HepG2 (cell line): ENCODE data around the gene C11orf65. TPM values are rescaled to one million over a fixed set of nuclear protein-coding genes. Genes with fewer than 3 reads are reported as not detected.

Experiments
- CREB1 ChIP-seq, 2 experiments: fragments of 450-650 bp in 1 of 2; IDR thresholded peaks; 2 replicates each; pipeline ENCODE4 v1.6.1; 2016 to 2017; ENCODE audit warnings: control low read depth in 1 of 2, mild to moderate bottlenecking in 1 of 2, missing compliant biosample characterization in 1 of 2, missing genetic modification characterization in 1 of 2
- HDAC2 ChIP-seq: sonication (generic); formaldehyde crosslinking; IDR thresholded peaks from 2 replicates; pipeline ENCODE4 v1.4.0; 2020; ENCODE audit warnings: missing genetic modification reagents
- HOXA9 ChIP-seq: sonication (generic); formaldehyde crosslinking; IDR thresholded peaks from 2 replicates; pipeline ENCODE4 v1.8.1; 2022; ENCODE audit warnings: missing genetic modification reagents, mild to moderate bottlenecking, moderate library complexity, borderline replicate concordance
- POLR2AphosphoS5 ChIP-seq: IDR thresholded peaks from 2 replicates; pipeline ENCODE4 v1.6.1; 2012; ENCODE audit warnings: low read depth, low read length
- SPEN ChIP-seq: sonication (generic); formaldehyde crosslinking; IDR thresholded peaks from 2 replicates; pipeline ENCODE4 v1.5.1; 2020; ENCODE audit warnings: low read depth, mild to moderate bottlenecking, missing genetic modification reagents
- ZNF205 ChIP-seq: IDR thresholded peaks from 2 replicates; pipeline ENCODE4 v1.6.1; 2018; ENCODE audit warnings: missing biosample characterization, missing genetic modification reagents
- ZSCAN21 ChIP-seq: sonication (generic); formaldehyde crosslinking; IDR thresholded peaks from 2 replicates; pipeline ENCODE4 v1.8.0; 2022; ENCODE audit warnings: mild to moderate bottlenecking, missing genetic modification reagents, moderate library complexity, borderline replicate concordance
- ZSCAN25 ChIP-seq: sonication (generic); formaldehyde crosslinking; IDR thresholded peaks from 2 replicates; pipeline ENCODE4 v1.8.0; 2022; ENCODE audit warnings: mild to moderate bottlenecking, missing genetic modification reagents
- polyA plus RNA-seq, 8 experiments: library from polyadenylated mRNA; depleted of rRNA in 3 of 8; stranded (reverse) in 7 of 8; unstranded in 1 of 8; fragments of >200 nt; fragmentation: Illumina TruSeq in 4 of 8; extraction: Trizol in 4 of 8; gene quantifications; 2 replicates each; pipeline versions ENCODE4 v1.2.1 to v1.2.3, GENCODE V29; 2011 to 2016; ENCODE audit warnings: low read depth in 4 of 8, missing spikeins in 1 of 8, mixed read lengths in 1 of 8; ENCODE audit not compliant: insufficient read depth in 1 of 8
- total RNA-seq, 5 experiments: library from RNA; depleted of rRNA; stranded (reverse); fragments of >200 nt; fragmentation: Illumina TruSeq; extraction: Trizol; gene quantifications; 2 replicates each; pipeline ENCODE4 v1.2.3, GENCODE V29; 2016; ENCODE audit warnings: low read depth in 1 of 5
- TF ChIP-seq, protein P1 (sequence below): sonication (generic); formaldehyde crosslinking; IDR thresholded peaks from 2 replicates; pipeline ENCODE4 v1.8.1; 2022; ENCODE audit warnings: low read depth, mild to moderate bottlenecking, missing genetic modification reagents
- TF ChIP-seq, protein P2 (sequence below): sonication (generic); formaldehyde crosslinking; IDR thresholded peaks from 2 replicates; pipeline ENCODE4 v1.5.1; 2020; ENCODE audit warnings: missing genetic modification reagents, mild to moderate bottlenecking, borderline replicate concordance
- TF ChIP-seq, protein P3 (sequence below): sonication (generic); formaldehyde crosslinking; IDR thresholded peaks from 2 replicates; pipeline ENCODE4 v1.5.0; 2020; ENCODE audit warnings: mild to moderate bottlenecking, missing genetic modification reagents, borderline replicate concordance

C11orf65 gene
- total and polyA plus RNA-seq, 2 of the 13 experiments (the other 11 are each of a cell fraction or from before 2014, with no cell fraction given), result 0.38 to 0.42 TPM

DNA sequence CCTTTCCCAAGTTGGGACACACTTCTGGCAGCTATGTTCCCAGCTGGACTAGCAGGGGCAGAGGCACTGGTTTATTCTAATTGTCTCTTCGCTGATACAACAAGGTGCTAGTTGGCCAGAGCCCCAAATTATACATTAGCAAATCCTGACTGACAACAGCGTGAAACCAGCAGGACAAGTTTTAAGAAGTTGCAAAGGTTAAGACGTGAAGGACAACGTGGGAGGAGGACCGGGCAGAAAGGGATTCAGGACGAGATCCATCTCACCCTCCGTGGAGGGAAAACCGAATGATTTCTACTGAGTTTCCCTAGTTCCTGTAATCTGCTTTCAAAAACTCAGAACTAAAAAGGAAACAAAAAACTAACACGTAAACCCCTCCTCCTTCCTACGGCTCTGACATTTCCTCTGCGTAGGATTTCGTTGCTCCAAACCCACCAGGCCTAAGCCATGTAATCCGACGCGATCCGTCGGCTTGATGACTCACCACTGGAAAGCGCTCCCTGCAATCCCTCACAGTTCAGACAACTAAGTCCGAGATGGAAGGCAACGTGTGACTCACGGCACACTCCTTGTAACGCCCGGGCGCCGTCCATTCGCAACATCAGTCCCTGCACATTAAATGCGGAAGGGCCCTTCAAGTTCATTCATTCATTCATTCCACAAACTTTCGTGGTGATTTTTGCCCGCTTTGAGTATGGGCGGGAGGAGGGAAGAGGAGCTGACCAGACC, 30.2 kb upstream of the C11orf65 start (continued):
- TF ChIP-seq, protein P1, sequence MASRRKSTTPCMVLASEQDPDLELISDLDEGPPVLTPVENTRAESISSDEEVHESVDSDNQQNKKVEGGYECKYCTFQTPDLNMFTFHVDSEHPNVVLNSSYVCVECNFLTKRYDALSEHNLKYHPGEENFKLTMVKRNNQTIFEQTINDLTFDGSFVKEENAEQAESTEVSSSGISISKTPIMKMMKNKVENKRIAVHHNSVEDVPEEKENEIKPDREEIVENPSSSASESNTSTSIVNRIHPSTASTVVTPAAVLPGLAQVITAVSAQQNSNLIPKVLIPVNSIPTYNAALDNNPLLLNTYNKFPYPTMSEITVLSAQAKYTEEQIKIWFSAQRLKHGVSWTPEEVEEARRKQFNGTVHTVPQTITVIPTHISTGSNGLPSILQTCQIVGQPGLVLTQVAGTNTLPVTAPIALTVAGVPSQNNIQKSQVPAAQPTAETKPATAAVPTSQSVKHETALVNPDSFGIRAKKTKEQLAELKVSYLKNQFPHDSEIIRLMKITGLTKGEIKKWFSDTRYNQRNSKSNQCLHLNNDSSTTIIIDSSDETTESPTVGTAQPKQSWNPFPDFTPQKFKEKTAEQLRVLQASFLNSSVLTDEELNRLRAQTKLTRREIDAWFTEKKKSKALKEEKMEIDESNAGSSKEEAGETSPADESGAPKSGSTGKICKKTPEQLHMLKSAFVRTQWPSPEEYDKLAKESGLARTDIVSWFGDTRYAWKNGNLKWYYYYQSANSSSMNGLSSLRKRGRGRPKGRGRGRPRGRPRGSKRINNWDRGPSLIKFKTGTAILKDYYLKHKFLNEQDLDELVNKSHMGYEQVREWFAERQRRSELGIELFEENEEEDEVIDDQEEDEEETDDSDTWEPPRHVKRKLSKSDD, result peak; percentile 40; the same call in 1 of the 2 replicates
- peak; percentile 83 for TF ChIP-seq POLR2AphosphoS5
- peak; percentile 57; the same call in 1 of the 2 replicates for TF ChIP-seq SPEN (CRISPR knock-in tag)
- TF ChIP-seq, protein P2, sequence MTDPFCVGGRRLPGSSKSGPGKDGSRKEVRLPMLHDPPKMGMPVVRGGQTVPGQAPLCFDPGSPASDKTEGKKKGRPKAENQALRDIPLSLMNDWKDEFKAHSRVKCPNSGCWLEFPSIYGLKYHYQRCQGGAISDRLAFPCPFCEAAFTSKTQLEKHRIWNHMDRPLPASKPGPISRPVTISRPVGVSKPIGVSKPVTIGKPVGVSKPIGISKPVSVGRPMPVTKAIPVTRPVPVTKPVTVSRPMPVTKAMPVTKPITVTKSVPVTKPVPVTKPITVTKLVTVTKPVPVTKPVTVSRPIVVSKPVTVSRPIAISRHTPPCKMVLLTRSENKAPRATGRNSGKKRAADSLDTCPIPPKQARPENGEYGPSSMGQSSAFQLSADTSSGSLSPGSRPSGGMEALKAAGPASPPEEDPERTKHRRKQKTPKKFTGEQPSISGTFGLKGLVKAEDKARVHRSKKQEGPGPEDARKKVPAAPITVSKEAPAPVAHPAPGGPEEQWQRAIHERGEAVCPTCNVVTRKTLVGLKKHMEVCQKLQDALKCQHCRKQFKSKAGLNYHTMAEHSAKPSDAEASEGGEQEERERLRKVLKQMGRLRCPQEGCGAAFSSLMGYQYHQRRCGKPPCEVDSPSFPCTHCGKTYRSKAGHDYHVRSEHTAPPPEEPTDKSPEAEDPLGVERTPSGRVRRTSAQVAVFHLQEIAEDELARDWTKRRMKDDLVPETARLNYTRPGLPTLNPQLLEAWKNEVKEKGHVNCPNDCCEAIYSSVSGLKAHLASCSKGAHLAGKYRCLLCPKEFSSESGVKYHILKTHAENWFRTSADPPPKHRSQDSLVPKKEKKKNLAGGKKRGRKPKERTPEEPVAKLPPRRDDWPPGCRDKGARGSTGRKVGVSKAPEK (CRISPR knock-in tag), result peak; percentile 49; the same call in 1 of the 2 replicates
- TF ChIP-seq HDAC2 (CRISPR knock-in tag), result peak; percentile 64; the same call in 1 of the 2 replicates
- TF ChIP-seq CREB1 (IDR thresholded peaks at IDR 0.05), result peak; percentile 89
- TF ChIP-seq CREB1 (CRISPR knock-in tag; IDR thresholded peaks at IDR 0.05), result no peak
- 0 out of 2 replicates have a peak, but pooled peaks have one; percentile 12 for TF ChIP-seq ZSCAN21 (CRISPR knock-in tag)
- TF ChIP-seq, protein P3, sequence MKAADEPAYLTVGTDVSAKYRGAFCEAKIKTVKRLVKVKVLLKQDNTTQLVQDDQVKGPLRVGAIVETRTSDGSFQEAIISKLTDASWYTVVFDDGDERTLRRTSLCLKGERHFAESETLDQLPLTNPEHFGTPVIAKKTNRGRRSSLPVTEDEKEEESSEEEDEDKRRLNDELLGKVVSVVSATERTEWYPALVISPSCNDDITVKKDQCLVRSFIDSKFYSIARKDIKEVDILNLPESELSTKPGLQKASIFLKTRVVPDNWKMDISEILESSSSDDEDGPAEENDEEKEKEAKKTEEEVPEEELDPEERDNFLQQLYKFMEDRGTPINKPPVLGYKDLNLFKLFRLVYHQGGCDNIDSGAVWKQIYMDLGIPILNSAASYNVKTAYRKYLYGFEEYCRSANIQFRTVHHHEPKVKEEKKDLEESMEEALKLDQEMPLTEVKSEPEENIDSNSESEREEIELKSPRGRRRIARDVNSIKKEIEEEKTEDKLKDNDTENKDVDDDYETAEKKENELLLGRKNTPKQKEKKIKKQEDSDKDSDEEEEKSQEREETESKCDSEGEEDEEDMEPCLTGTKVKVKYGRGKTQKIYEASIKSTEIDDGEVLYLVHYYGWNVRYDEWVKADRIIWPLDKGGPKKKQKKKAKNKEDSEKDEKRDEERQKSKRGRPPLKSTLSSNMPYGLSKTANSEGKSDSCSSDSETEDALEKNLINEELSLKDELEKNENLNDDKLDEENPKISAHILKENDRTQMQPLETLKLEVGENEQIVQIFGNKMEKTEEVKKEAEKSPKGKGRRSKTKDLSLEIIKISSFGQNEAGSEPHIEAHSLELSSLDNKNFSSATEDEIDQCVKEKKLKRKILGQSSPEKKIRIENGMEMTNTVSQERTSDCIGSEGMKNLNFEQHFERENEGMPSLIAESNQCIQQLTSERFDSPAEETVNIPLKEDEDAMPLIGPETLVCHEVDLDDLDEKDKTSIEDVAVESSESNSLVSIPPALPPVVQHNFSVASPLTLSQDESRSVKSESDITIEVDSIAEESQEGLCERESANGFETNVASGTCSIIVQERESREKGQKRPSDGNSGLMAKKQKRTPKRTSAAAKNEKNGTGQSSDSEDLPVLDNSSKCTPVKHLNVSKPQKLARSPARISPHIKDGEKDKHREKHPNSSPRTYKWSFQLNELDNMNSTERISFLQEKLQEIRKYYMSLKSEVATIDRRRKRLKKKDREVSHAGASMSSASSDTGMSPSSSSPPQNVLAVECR (CRISPR knock-in tag), result peak; percentile 64
- 0 out of 2 replicates have a peak, but pooled peaks have one; percentile 18 for TF ChIP-seq ZSCAN25 (CRISPR knock-in tag)
- TF ChIP-seq HOXA9 (CRISPR knock-in tag), result no peak; the same call in 1 of the 2 replicates
- peak; percentile 24; the same call in 1 of the 2 replicates for TF ChIP-seq ZNF205 (CRISPR knock-in tag)
